NB4 (cell line): ENCODE results near the gene TCF4.

Source experiments
- POLR2A ChIP-seq: IDR thresholded peaks from 2 replicates; pipeline ENCODE4 v1.6.1; 2011; ENCODE audit warnings: mild to moderate bottlenecking; ENCODE audit not compliant: insufficient read length; ENCODE audit errors: extremely low read depth
- TF ChIP-seq, protein P1 (sequence below): IDR thresholded peaks from one replicate; pipeline ENCODE4 v1.5.1; 2012; ENCODE audit warnings: low read depth, low read length
- TF ChIP-seq, protein P2 (sequence below): IDR thresholded peaks from 2 replicates; pipeline ENCODE4 v1.6.1; 2011; ENCODE audit warnings: low read depth, low read length

DNA sequence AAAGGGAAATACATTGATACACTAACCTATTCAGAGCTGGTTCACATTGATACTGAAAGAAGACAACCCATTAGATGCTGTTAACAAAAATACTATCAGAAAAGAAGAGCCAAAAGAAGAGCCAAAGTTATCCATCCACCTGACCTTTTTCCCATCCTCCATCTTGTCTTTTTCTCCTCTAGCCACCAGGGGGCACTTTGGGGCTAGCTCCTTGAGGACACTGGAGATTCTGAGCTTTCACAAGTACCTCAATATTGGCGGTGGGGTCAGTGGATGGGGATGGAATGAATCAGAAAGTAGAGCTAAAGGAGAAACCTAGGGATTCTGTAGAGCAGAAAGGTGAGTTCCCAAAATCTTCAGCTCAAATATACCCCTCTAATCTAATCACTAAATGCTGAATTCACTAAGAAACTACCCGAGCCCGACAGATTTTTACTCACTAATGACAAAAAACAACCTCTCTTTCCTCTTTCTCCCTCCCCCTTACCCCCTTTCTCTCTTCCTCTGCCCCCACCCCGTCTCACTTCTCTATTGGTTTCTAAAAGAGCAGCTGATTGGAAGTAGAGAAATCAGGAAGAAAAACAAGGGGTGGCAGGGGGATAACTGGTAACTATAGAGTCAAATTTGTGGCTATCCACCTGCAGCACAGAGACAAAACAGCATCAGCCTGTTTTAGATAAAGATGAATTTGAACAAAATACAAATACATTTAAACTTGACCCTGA, 203.3 kb downstream of the TCF4 start:
- TF ChIP-seq, protein P1, sequence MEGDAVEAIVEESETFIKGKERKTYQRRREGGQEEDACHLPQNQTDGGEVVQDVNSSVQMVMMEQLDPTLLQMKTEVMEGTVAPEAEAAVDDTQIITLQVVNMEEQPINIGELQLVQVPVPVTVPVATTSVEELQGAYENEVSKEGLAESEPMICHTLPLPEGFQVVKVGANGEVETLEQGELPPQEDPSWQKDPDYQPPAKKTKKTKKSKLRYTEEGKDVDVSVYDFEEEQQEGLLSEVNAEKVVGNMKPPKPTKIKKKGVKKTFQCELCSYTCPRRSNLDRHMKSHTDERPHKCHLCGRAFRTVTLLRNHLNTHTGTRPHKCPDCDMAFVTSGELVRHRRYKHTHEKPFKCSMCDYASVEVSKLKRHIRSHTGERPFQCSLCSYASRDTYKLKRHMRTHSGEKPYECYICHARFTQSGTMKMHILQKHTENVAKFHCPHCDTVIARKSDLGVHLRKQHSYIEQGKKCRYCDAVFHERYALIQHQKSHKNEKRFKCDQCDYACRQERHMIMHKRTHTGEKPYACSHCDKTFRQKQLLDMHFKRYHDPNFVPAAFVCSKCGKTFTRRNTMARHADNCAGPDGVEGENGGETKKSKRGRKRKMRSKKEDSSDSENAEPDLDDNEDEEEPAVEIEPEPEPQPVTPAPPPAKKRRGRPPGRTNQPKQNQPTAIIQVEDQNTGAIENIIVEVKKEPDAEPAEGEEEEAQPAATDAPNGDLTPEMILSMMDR = peak; percentile 83
- no peak for TF ChIP-seq POLR2A
- TF ChIP-seq, protein P2, sequence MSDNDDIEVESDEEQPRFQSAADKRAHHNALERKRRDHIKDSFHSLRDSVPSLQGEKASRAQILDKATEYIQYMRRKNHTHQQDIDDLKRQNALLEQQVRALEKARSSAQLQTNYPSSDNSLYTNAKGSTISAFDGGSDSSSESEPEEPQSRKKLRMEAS = no peak
